K562 (cell line): ENCODE measurements around the gene COMMD2. TPM values are rescaled to one million over a fixed set of nuclear protein-coding genes. Genes with fewer than 3 reads are reported as not detected.

ENCODE experiments used
- CBFA2T3 ChIP-seq: fragments of 450-650 bp; IDR thresholded peaks from 2 replicates; pipeline ENCODE4 v1.6.1; 2017
- GABPB2 ChIP-seq: fragments of 250-450 bp; sonication (Bioruptor Pico); conservative IDR thresholded peaks from 2 replicates; pipeline ENCODE4 v1.5.1; 2021; ENCODE audit warnings: mild to moderate bottlenecking
- HNRNPLL ChIP-seq: fragments of 200-400 bp; formaldehyde crosslinking; IDR thresholded peaks from 2 replicates; pipeline ENCODE4 v1.6.1; 2017; ENCODE audit warnings: low read length, low read depth, mild to moderate bottlenecking; ENCODE audit not compliant: poor library complexity, severe bottlenecking
- KAT7 ChIP-seq: sonication (generic); formaldehyde crosslinking; IDR thresholded peaks from 2 replicates; pipeline ENCODE4 v1.8.0; 2022; ENCODE audit warnings: missing genetic modification reagents, mild to moderate bottlenecking, borderline replicate concordance
- MYNN ChIP-seq, 2 experiments: sonication (generic); formaldehyde crosslinking in 1 of 2; IDR thresholded peaks; 2 replicates each; pipeline versions ENCODE4 v1.5.0 to v1.6.1; 2016 to 2020; ENCODE audit warnings: antibody characterized with exemption in 1 of 2, missing genetic modification reagents in 1 of 2
- NFRKB ChIP-seq: fragments of 450-650 bp; IDR thresholded peaks from 2 replicates; pipeline ENCODE4 v1.6.1; 2016; ENCODE audit warnings: low read depth
- NR3C1 ChIP-seq: sonication (generic); formaldehyde crosslinking; IDR thresholded peaks from 2 replicates; pipeline ENCODE4 v1.8.1; 2022; ENCODE audit warnings: missing genetic modification reagents
- NUFIP1 ChIP-seq: fragments of 450-650 bp; IDR thresholded peaks from 2 replicates; pipeline ENCODE4 v1.6.1; 2018; ENCODE audit not compliant: partially characterized antibody
- PHF21A ChIP-seq: fragments of 450-650 bp; IDR thresholded peaks from 2 replicates; pipeline ENCODE4 v1.6.1; 2017; ENCODE audit warnings: low read depth, borderline replicate concordance
- PURB ChIP-seq: sonication (generic); formaldehyde crosslinking; IDR thresholded peaks from 2 replicates; pipeline ENCODE4 v1.9.0; 2021; ENCODE audit warnings: low read depth, mild to moderate bottlenecking, missing genetic modification reagents
- TCF7L2 ChIP-seq: fragments of 150-350 bp; IDR thresholded peaks from 2 replicates; pipeline ENCODE4 v1.6.1; 2016; ENCODE audit warnings: low read depth, mild to moderate bottlenecking, low read length, moderate library complexity
- TCFL5 ChIP-seq: fragments of 250-450 bp; sonication (Bioruptor Pico); conservative IDR thresholded peaks from 2 replicates; pipeline ENCODE4 v1.6.1; 2021; ENCODE audit warnings: mild to moderate bottlenecking, moderate library complexity, matching md5 sums
- ZNF24 ChIP-seq: fragments of 450-650 bp; IDR thresholded peaks from 2 replicates; pipeline ENCODE4 v1.6.1; 2016
- ZNF311 ChIP-seq: fragments of 250-450 bp; sonication (Bioruptor Pico); IDR thresholded peaks from 2 replicates; pipeline ENCODE4 v1.4.0; 2020; ENCODE audit warnings: mild to moderate bottlenecking, moderate library complexity
- ZNF785 ChIP-seq: fragments of 250-450 bp; sonication (Bioruptor Pico); IDR thresholded peaks from 2 replicates; pipeline ENCODE4 v1.4.0; 2020; ENCODE audit warnings: mild to moderate bottlenecking
- ZNF79 ChIP-seq: fragments of 250-450 bp; sonication (Bioruptor Pico); IDR thresholded peaks from 2 replicates; pipeline ENCODE4 v1.4.0; 2020; ENCODE audit warnings: low read depth, mild to moderate bottlenecking, moderate library complexity
- ZSCAN32 ChIP-seq: fragments of 450-650 bp; formaldehyde crosslinking; IDR thresholded peaks from 2 replicates; pipeline ENCODE4 v1.4.0; 2020; ENCODE audit warnings: mild to moderate bottlenecking, moderate library complexity
- polyA plus RNA-seq, 8 experiments: library from polyadenylated mRNA; depleted of rRNA in 4 of 8; stranded (reverse) in 5 of 8; unstranded in 3 of 8; fragments of >200 nt; fragmentation: Nextera tagmentation in 2 of 8; fragmentation: Illumina TruSeq in 1 of 8; extraction: Ambion mirVana in 2 of 8; extraction: Trizol in 1 of 8; gene quantifications; 2 replicates each; pipeline versions ENCODE4 v1.2.1 to v1.2.3, GENCODE V29; 2011 to 2014; ENCODE audit warnings: inconsistent platforms in 1 of 8, missing spikeins in 1 of 8
- total RNA-seq, 7 experiments: library from RNA; depleted of rRNA in 6 of 7; stranded (reverse); fragments of >200 nt in 6 of 7; fragmentation: Illumina TruSeq in 2 of 7; extraction: Trizol in 2 of 7; gene quantifications; 2 replicates each; pipeline versions ENCODE4 v1.2.1 to v1.2.3, GENCODE V29; 2011 to 2021; ENCODE audit warnings: low replicate concordance in 1 of 7
- TF ChIP-seq, protein P1 (sequence below): fragments of 150-350 bp; IDR thresholded peaks from 2 replicates; pipeline ENCODE4 v1.6.1; 2014; ENCODE audit warnings: low read depth, mild to moderate bottlenecking, low read length, borderline replicate concordance
- TF ChIP-seq, protein P2 (sequence below): fragments of 250-450 bp; sonication (Bioruptor Pico); IDR thresholded peaks from 2 replicates; pipeline ENCODE4 v1.8.0; 2022; ENCODE audit warnings: moderate library complexity, mild to moderate bottlenecking, inconsistent platforms
- TF ChIP-seq, protein P3 (sequence below): fragments of 450-650 bp; formaldehyde crosslinking; IDR thresholded peaks from 2 replicates; pipeline ENCODE4 v1.4.0; 2020; ENCODE audit warnings: mild to moderate bottlenecking
- TF ChIP-seq, protein P4 (sequence below): sonication (generic); formaldehyde crosslinking; IDR thresholded peaks from 2 replicates; pipeline ENCODE4 v1.8.0; 2022; ENCODE audit warnings: mild to moderate bottlenecking, missing genetic modification reagents, borderline replicate concordance
- TF ChIP-seq, protein P5 (sequence below): fragments of 250-450 bp; sonication (Bioruptor Pico); IDR thresholded peaks from 2 replicates; pipeline ENCODE4 v1.8.0; 2021; ENCODE audit warnings: moderate library complexity, mild to moderate bottlenecking, inconsistent platforms

Gene COMMD2
- total and polyA plus RNA-seq, 9 of the 15 experiments (the other 6 are each of a cell fraction or from before 2014, with no cell fraction given), result 25.8 to 102 (median 41.8) TPM

DNA sequence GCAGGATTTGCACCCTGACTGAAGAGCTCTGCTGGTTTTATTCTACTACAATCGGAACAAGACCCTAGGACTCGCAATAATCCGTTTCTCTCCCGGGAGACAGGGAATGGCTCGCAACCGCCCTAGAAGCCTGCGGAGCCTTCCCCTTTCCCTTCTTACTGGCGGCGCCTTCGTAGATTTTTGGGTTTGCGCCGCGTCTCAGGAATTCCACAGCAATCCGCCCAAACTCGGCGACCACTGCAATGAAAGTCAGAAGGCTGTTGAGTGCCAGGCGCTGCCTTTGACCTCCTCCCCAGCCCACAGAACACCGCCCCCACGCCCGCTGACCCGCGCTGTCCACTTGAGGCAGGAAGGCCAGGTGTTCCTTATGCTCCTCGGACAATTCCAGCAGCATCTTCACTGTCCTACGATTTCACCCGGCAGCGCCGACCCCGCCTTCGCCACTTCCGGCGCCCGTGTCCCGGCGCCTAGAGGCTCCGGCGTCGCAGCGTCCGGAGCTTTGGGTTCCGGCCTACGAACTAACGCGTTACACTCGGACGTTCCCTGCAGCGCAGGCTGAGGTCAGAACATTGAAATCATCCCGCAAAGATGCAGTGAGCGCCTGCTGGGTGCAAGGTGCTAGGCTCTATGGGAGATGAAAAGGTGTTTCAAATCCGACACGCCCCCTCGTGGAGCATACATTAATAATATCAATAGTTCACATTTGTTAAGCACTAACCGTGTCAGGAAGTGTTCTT, at the start of gene COMMD2 (continued):
- TF ChIP-seq, protein P1, sequence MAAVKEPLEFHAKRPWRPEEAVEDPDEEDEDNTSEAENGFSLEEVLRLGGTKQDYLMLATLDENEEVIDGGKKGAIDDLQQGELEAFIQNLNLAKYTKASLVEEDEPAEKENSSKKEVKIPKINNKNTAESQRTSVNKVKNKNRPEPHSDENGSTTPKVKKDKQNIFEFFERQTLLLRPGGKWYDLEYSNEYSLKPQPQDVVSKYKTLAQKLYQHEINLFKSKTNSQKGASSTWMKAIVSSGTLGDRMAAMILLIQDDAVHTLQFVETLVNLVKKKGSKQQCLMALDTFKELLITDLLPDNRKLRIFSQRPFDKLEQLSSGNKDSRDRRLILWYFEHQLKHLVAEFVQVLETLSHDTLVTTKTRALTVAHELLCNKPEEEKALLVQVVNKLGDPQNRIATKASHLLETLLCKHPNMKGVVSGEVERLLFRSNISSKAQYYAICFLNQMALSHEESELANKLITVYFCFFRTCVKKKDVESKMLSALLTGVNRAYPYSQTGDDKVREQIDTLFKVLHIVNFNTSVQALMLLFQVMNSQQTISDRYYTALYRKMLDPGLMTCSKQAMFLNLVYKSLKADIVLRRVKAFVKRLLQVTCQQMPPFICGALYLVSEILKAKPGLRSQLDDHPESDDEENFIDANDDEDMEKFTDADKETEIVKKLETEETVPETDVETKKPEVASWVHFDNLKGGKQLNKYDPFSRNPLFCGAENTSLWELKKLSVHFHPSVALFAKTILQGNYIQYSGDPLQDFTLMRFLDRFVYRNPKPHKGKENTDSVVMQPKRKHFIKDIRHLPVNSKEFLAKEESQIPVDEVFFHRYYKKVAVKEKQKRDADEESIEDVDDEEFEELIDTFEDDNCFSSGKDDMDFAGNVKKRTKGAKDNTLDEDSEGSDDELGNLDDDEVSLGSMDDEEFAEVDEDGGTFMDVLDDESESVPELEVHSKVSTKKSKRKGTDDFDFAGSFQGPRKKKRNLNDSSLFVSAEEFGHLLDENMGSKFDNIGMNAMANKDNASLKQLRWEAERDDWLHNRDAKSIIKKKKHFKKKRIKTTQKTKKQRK, result no peak
- TF ChIP-seq PHF21A (peak; percentile 79; the same call in 1 of the 2 replicates), ZSCAN32 (no peak), PURB (no peak), ZNF311 (CRISPR knock-in tag) (no peak), TCF7L2 (no peak), GABPB2 (CRISPR knock-in tag) (no peak), CBFA2T3 (no peak), ZNF79 (CRISPR knock-in tag) (no peak), NR3C1 (CRISPR knock-in tag) (no peak), ZNF785 (CRISPR knock-in tag) (no peak), HNRNPLL (peak; percentile 57), KAT7 (peak; percentile 74; the same call in 1 of the 2 replicates), NUFIP1 (no peak), NFRKB (peak; percentile 36; the same call in 1 of the 2 replicates), TCFL5 (CRISPR knock-in tag) (no peak), ZNF24 (peak; percentile 85), MYNN (IDR thresholded peaks at IDR 0.05) (no peak), MYNN (CRISPR knock-in tag; IDR thresholded peaks at IDR 0.05) (no peak)
- TF ChIP-seq, protein P2, sequence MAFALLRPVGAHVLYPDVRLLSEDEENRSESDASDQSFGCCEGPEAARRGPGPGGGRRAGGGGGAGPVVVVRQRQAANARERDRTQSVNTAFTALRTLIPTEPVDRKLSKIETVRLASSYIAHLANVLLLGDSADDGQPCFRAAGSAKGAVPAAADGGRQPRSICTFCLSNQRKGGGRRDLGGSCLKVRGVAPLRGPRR, result no peak
- TF ChIP-seq, protein P3, sequence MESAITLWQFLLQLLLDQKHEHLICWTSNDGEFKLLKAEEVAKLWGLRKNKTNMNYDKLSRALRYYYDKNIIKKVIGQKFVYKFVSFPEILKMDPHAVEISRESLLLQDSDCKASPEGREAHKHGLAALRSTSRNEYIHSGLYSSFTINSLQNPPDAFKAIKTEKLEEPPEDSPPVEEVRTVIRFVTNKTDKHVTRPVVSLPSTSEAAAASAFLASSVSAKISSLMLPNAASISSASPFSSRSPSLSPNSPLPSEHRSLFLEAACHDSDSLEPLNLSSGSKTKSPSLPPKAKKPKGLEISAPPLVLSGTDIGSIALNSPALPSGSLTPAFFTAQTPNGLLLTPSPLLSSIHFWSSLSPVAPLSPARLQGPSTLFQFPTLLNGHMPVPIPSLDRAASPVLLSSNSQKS (CRISPR knock-in tag), result no peak
- TF ChIP-seq, protein P4, sequence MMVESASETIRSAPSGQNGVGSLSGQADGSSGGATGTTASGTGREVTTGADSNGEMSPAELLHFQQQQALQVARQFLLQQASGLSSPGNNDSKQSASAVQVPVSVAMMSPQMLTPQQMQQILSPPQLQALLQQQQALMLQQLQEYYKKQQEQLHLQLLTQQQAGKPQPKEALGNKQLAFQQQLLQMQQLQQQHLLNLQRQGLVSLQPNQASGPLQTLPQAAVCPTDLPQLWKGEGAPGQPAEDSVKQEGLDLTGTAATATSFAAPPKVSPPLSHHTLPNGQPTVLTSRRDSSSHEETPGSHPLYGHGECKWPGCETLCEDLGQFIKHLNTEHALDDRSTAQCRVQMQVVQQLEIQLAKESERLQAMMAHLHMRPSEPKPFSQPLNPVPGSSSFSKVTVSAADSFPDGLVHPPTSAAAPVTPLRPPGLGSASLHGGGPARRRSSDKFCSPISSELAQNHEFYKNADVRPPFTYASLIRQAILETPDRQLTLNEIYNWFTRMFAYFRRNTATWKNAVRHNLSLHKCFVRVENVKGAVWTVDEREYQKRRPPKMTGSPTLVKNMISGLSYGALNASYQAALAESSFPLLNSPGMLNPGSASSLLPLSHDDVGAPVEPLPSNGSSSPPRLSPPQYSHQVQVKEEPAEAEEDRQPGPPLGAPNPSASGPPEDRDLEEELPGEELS (CRISPR knock-in tag), result 0 out of 2 replicates have a peak, but pooled peaks have one; percentile 36
- TF ChIP-seq, protein P5, sequence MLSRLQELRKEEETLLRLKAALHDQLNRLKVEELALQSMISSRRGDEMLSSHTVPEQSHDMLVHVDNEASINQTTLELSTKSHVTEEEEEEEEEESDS, result no peak
